ENCODE data around the gene THAP5.

The THAP5 gene

GRCh38 chr7:108603656-108604306, 34.3 kb upstream of the THAP5 start:
- H3K27me3 ChIP-seq (replicated peaks; ENCODE audit: control insufficient read depth, insufficient read depth, low read length, poor library complexity, severe bottlenecking), result no peaks in the 10 kb centered on the region
- H3K4me3 ChIP-seq (ENCODE audit: insufficient read depth, low read depth, low read length, poor library complexity, severe bottlenecking), result no peak overlapping the region
- no peak overlapping the region for H3K27ac ChIP-seq (ENCODE audit: insufficient read depth, low read length, poor library complexity, severe bottlenecking)
- H3K4me1 ChIP-seq (ENCODE audit: control insufficient read depth, insufficient read depth, low read length, poor library complexity, severe bottlenecking), result no peaks in the 10 kb centered on the region
- H3K36me3 ChIP-seq (ENCODE audit: control insufficient read depth, insufficient read depth, low read length), result no peaks in the 10 kb centered on the region
- DNase-seq, result no peak
- no peaks in the 10 kb centered on the region for H3K9me3 ChIP-seq (ENCODE audit: control insufficient read depth, low read length)

GRCh38 chr7:108600399-108600798, 30.9 kb upstream of the THAP5 start:
- Histone ChIP-seq H3K9me3 (ENCODE audit: control insufficient read depth, low read length) (no peaks in the 10 kb centered on the region), H3K4me3 (ENCODE audit: insufficient read depth, low read depth, low read length, poor library complexity, severe bottlenecking) (no peak overlapping the region), H3K27ac (ENCODE audit: insufficient read depth, low read length, poor library complexity, severe bottlenecking) (no peak overlapping the region), H3K27me3 (replicated peaks; ENCODE audit: control insufficient read depth, insufficient read depth, low read length, poor library complexity, severe bottlenecking) (no peaks in the 10 kb centered on the region), H3K4me1 (ENCODE audit: control insufficient read depth, insufficient read depth, low read length, poor library complexity, severe bottlenecking) (no peaks in the 10 kb centered on the region), H3K36me3 (ENCODE audit: control insufficient read depth, insufficient read depth, low read length) (no peaks in the 10 kb centered on the region)
- no peak for DNase-seq

GRCh38 chr7:108598914-108599580, 29.5 kb upstream of the THAP5 start:
- Histone ChIP-seq H3K27ac (ENCODE audit: insufficient read depth, low read length, poor library complexity, severe bottlenecking) (no peak overlapping the region), H3K36me3 (ENCODE audit: control insufficient read depth, insufficient read depth, low read length) (no peaks in the 10 kb centered on the region), H3K4me3 (ENCODE audit: insufficient read depth, low read depth, low read length, poor library complexity, severe bottlenecking) (no peak overlapping the region), H3K27me3 (replicated peaks; ENCODE audit: control insufficient read depth, insufficient read depth, low read length, poor library complexity, severe bottlenecking) (no peaks in the 10 kb centered on the region), H3K4me1 (ENCODE audit: control insufficient read depth, insufficient read depth, low read length, poor library complexity, severe bottlenecking) (no peaks in the 10 kb centered on the region), H3K9me3 (ENCODE audit: control insufficient read depth, low read length) (no peaks in the 10 kb centered on the region)
- DNase-seq, result no peak

GRCh38 chr7:108598153-108598552, 28.6 kb upstream of the THAP5 start:
- no peak overlapping the region for H3K4me3 ChIP-seq (ENCODE audit: insufficient read depth, low read depth, low read length, poor library complexity, severe bottlenecking)
- H3K36me3 ChIP-seq (ENCODE audit: control insufficient read depth, insufficient read depth, low read length), result no peaks in the 10 kb centered on the region
- H3K27ac ChIP-seq (ENCODE audit: insufficient read depth, low read length, poor library complexity, severe bottlenecking), result no peak overlapping the region
- no peaks in the 10 kb centered on the region for H3K4me1 ChIP-seq (ENCODE audit: control insufficient read depth, insufficient read depth, low read length, poor library complexity, severe bottlenecking)
- H3K9me3 ChIP-seq (ENCODE audit: control insufficient read depth, low read length), result no peaks in the 10 kb centered on the region
- DNase-seq, result no peak
- H3K27me3 ChIP-seq (replicated peaks; ENCODE audit: control insufficient read depth, insufficient read depth, low read length, poor library complexity, severe bottlenecking), result no peaks in the 10 kb centered on the region

- H3K27me3 ChIP-seq (replicated peaks; ENCODE audit: control insufficient read depth, insufficient read depth, low read length, poor library complexity, severe bottlenecking), result no peaks in the 10 kb centered on the region
- H3K27ac ChIP-seq (ENCODE audit: insufficient read depth, low read length, poor library complexity, severe bottlenecking), result no peak overlapping the region
- no peak overlapping the region for H3K4me3 ChIP-seq (ENCODE audit: insufficient read depth, low read depth, low read length, poor library complexity, severe bottlenecking)
- H3K36me3 ChIP-seq (ENCODE audit: control insufficient read depth, insufficient read depth, low read length), result no peaks in the 10 kb centered on the region
- H3K9me3 ChIP-seq (ENCODE audit: control insufficient read depth, low read length), result no peaks in the 10 kb centered on the region
- no peaks in the 10 kb centered on the region for H3K4me1 ChIP-seq (ENCODE audit: control insufficient read depth, insufficient read depth, low read length, poor library complexity, severe bottlenecking)
- DNase-seq, result no peak
Measured at GRCh38 chr7:108596560-108596959, 27.1 kb upstream of the THAP5 start.

- no peaks in the 10 kb centered on the region for H3K27me3 ChIP-seq (replicated peaks; ENCODE audit: control insufficient read depth, insufficient read depth, low read length, poor library complexity, severe bottlenecking)
- no peak overlapping the region for H3K4me3 ChIP-seq (ENCODE audit: insufficient read depth, low read depth, low read length, poor library complexity, severe bottlenecking)
- DNase-seq, result no peak
- no peaks in the 10 kb centered on the region for H3K9me3 ChIP-seq (ENCODE audit: control insufficient read depth, low read length)
- no peaks in the 10 kb centered on the region for H3K4me1 ChIP-seq (ENCODE audit: control insufficient read depth, insufficient read depth, low read length, poor library complexity, severe bottlenecking)
- H3K27ac ChIP-seq (ENCODE audit: insufficient read depth, low read length, poor library complexity, severe bottlenecking), result no peak overlapping the region
- H3K36me3 ChIP-seq (ENCODE audit: control insufficient read depth, insufficient read depth, low read length), result no peaks in the 10 kb centered on the region
Measured at GRCh38 chr7:108592646-108593201, 23.2 kb upstream of the THAP5 start.

- H3K9me3 ChIP-seq (ENCODE audit: control insufficient read depth, low read length), result no peaks in the 10 kb centered on the region
- H3K27me3 ChIP-seq (replicated peaks; ENCODE audit: control insufficient read depth, insufficient read depth, low read length, poor library complexity, severe bottlenecking), result no peaks in the 10 kb centered on the region
- DNase-seq, result no peak
- H3K36me3 ChIP-seq (ENCODE audit: control insufficient read depth, insufficient read depth, low read length), result no peaks in the 10 kb centered on the region
- H3K27ac ChIP-seq (ENCODE audit: insufficient read depth, low read length, poor library complexity, severe bottlenecking), result no peak overlapping the region
- H3K4me3 ChIP-seq (ENCODE audit: insufficient read depth, low read depth, low read length, poor library complexity, severe bottlenecking), result no peak overlapping the region
- H3K4me1 ChIP-seq (ENCODE audit: control insufficient read depth, insufficient read depth, low read length, poor library complexity, severe bottlenecking), result no peaks in the 10 kb centered on the region
Measured at GRCh38 chr7:108590606-108591005, 21.1 kb upstream of the THAP5 start.

GRCh38 chr7:108589874-108590273, 20.4 kb upstream of the THAP5 start:
- Histone ChIP-seq H3K4me3 (ENCODE audit: insufficient read depth, low read depth, low read length, poor library complexity, severe bottlenecking) (no peak overlapping the region), H3K27me3 (replicated peaks; ENCODE audit: control insufficient read depth, insufficient read depth, low read length, poor library complexity, severe bottlenecking) (no peaks in the 10 kb centered on the region), H3K27ac (ENCODE audit: insufficient read depth, low read length, poor library complexity, severe bottlenecking) (no peak overlapping the region), H3K4me1 (ENCODE audit: control insufficient read depth, insufficient read depth, low read length, poor library complexity, severe bottlenecking) (no peaks in the 10 kb centered on the region), H3K9me3 (ENCODE audit: control insufficient read depth, low read length) (no peaks in the 10 kb centered on the region), H3K36me3 (ENCODE audit: control insufficient read depth, insufficient read depth, low read length) (no peaks in the 10 kb centered on the region)
- DNase-seq, result no peak

- DNase-seq, result no peak
- H3K4me1 ChIP-seq (ENCODE audit: control insufficient read depth, insufficient read depth, low read length, poor library complexity, severe bottlenecking), result no peaks in the 10 kb centered on the region
- no peaks in the 10 kb centered on the region for H3K9me3 ChIP-seq (ENCODE audit: control insufficient read depth, low read length)
- H3K27me3 ChIP-seq (replicated peaks; ENCODE audit: control insufficient read depth, insufficient read depth, low read length, poor library complexity, severe bottlenecking), result no peaks in the 10 kb centered on the region
- H3K4me3 ChIP-seq (ENCODE audit: insufficient read depth, low read depth, low read length, poor library complexity, severe bottlenecking), result no peak overlapping the region
- H3K36me3 ChIP-seq (ENCODE audit: control insufficient read depth, insufficient read depth, low read length), result no peaks in the 10 kb centered on the region
- no peak overlapping the region for H3K27ac ChIP-seq (ENCODE audit: insufficient read depth, low read length, poor library complexity, severe bottlenecking)
Measured at GRCh38 chr7:108589199-108589598, 19.7 kb upstream of the THAP5 start.

GRCh38 chr7:108586274-108586710, 16.8 kb upstream of the THAP5 start:
- no peak overlapping the region for H3K27ac ChIP-seq (ENCODE audit: insufficient read depth, low read length, poor library complexity, severe bottlenecking)
- no peaks in the 10 kb centered on the region for H3K36me3 ChIP-seq (ENCODE audit: control insufficient read depth, insufficient read depth, low read length)
- no peaks in the 10 kb centered on the region for H3K27me3 ChIP-seq (replicated peaks; ENCODE audit: control insufficient read depth, insufficient read depth, low read length, poor library complexity, severe bottlenecking)
- H3K4me1 ChIP-seq (ENCODE audit: control insufficient read depth, insufficient read depth, low read length, poor library complexity, severe bottlenecking), result no peaks in the 10 kb centered on the region
- no peaks in the 10 kb centered on the region for H3K9me3 ChIP-seq (ENCODE audit: control insufficient read depth, low read length)
- no peak overlapping the region for H3K4me3 ChIP-seq (ENCODE audit: insufficient read depth, low read depth, low read length, poor library complexity, severe bottlenecking)
- DNase-seq, result no peak
